GM18909 (cell line): ENCODE measurements around the gene DLK1.

ENCODE experiments used
- ATAC-seq: cut with Tn5 transposase; IDR thresholded peaks from one replicate; pipeline ENCODE4 v1.9.1; 2021; ENCODE audit warnings: mild to moderate bottlenecking; ENCODE audit not compliant: unreplicated experiment, poor library complexity

DLK1 gene

GRCh38 chr14:100773331-100774163, 46.9 kb downstream of the DLK1 start:
- no peak for ATAC-seq

- ATAC-seq, result no peak
Observed at GRCh38 chr14:100774164-100774537, 47.5 kb downstream of the DLK1 start.

- ATAC-seq, result no peak
Observed at GRCh38 chr14:100775351-100775830, 48.7 kb downstream of the DLK1 start.

- no peak for ATAC-seq
Observed at GRCh38 chr14:100775831-100776591, 49.3 kb downstream of the DLK1 start.

- ATAC-seq, result no peak
Observed at GRCh38 chr14:100776681-100777365, 50.1 kb downstream of the DLK1 start.

- no peak for ATAC-seq
Observed at GRCh38 chr14:100777366-100777817, 50.7 kb downstream of the DLK1 start.

GRCh38 chr14:100777818-100778525, 51.3 kb downstream of the DLK1 start:
- ATAC-seq, result no peak

- ATAC-seq, result no peak
Observed at GRCh38 chr14:100778526-100778882, 51.8 kb downstream of the DLK1 start.

- no peak for ATAC-seq
Observed at GRCh38 chr14:100778951-100779690, 52.4 kb downstream of the DLK1 start.

GRCh38 chr14:100779691-100780080, 53.0 kb downstream of the DLK1 start:
- no peak for ATAC-seq

- no peak for ATAC-seq
Observed at GRCh38 chr14:100780246-100780645, 53.6 kb downstream of the DLK1 start.

- ATAC-seq, result no peak
Observed at GRCh38 chr14:100780646-100781355, 54.1 kb downstream of the DLK1 start.

GRCh38 chr14:100781952-100782351, 55.3 kb downstream of the DLK1 start:
- no peak for ATAC-seq

GRCh38 chr14:100782516-100783320, 56.0 kb downstream of the DLK1 start:
- ATAC-seq, result no peak

GRCh38 chr14:100783630-100784370, 57.1 kb downstream of the DLK1 start:
- ATAC-seq, result no peak

GRCh38 chr14:100784523-100785337, 58.0 kb downstream of the DLK1 start:
- ATAC-seq, result no peak

- ATAC-seq, result no peak
Observed at GRCh38 chr14:100785338-100785615, 58.6 kb downstream of the DLK1 start.
